H9 (cell line): ENCODE results near the gene SMARCD2. TPM values are rescaled to one million over a fixed set of nuclear protein-coding genes. Genes with fewer than 3 reads are reported as not detected.

Source experiments
- DNase-seq: peaks from one replicate; pipeline ENCODE4 v3.0.0-alpha.2; 2017
- H2AFZ ChIP-seq: one replicate; pipeline ENCODE4 v1.6.1; 2013; ENCODE audit warnings: mild to moderate bottlenecking, low read length, control low read depth, moderate library complexity
- H2AK5ac ChIP-seq: 2 replicates; pipeline ENCODE4 v1.6.1; 2013; ENCODE audit warnings: low read length, control low read depth, mixed read lengths; ENCODE audit not compliant: insufficient read length
- H2BK120ac ChIP-seq: one replicate; pipeline ENCODE4 v1.6.1; 2013; ENCODE audit warnings: low read depth, mild to moderate bottlenecking, low read length, control low read depth, inconsistent platforms; ENCODE audit not compliant: poor library complexity, severe bottlenecking
- H2BK12ac ChIP-seq: 2 replicates; pipeline ENCODE4 v1.6.1; 2013; ENCODE audit warnings: low read length, control low read depth, mixed read lengths, low read depth; ENCODE audit not compliant: insufficient read length
- H2BK15ac ChIP-seq: 2 replicates; pipeline ENCODE4 v1.6.1; 2013; ENCODE audit warnings: low read depth, low read length, control low read depth
- H2BK20ac ChIP-seq: one replicate; pipeline ENCODE4 v1.6.1; 2013; ENCODE audit warnings: low read depth, mild to moderate bottlenecking, low read length, control low read depth, inconsistent platforms; ENCODE audit not compliant: poor library complexity, severe bottlenecking
- H2BK5ac ChIP-seq: 2 replicates; pipeline ENCODE4 v1.6.1; 2013; ENCODE audit warnings: low read length, control low read depth, mixed read lengths; ENCODE audit not compliant: insufficient read length
- H3K14ac ChIP-seq: 2 replicates; pipeline ENCODE4 v1.6.1; 2013; ENCODE audit warnings: low read length, control low read depth; ENCODE audit not compliant: insufficient read depth
- H3K18ac ChIP-seq: 2 replicates; pipeline ENCODE4 v1.6.1; 2013; ENCODE audit warnings: low read depth, mild to moderate bottlenecking, mixed read lengths, low read length, control low read depth; ENCODE audit not compliant: insufficient read length
- H3K23ac ChIP-seq: 2 replicates; pipeline ENCODE4 v1.6.1; 2013; ENCODE audit warnings: low read length, control low read depth, mixed read lengths, low read depth; ENCODE audit not compliant: insufficient read length
- H3K23me2 ChIP-seq: 2 replicates; pipeline ENCODE4 v1.6.1; 2013; ENCODE audit warnings: low read depth, mild to moderate bottlenecking, mixed read lengths, low read length, control low read depth; ENCODE audit not compliant: insufficient read length, poor library complexity, severe bottlenecking
- H3K27ac ChIP-seq: 2 replicates; pipeline ENCODE4 v1.5.1; 2013; ENCODE audit warnings: low read length, control low read depth, mixed read lengths, low read depth; ENCODE audit not compliant: insufficient read length
- H3K27me3 ChIP-seq: 2 replicates; pipeline ENCODE4 v1.6.1; 2013; ENCODE audit warnings: low read length, control low read depth, inconsistent platforms; ENCODE audit not compliant: insufficient read depth
- H3K4ac ChIP-seq: 2 replicates; pipeline ENCODE4 v1.6.1; 2013; ENCODE audit warnings: low read depth, mild to moderate bottlenecking, control low read depth, inconsistent platforms, low read length, moderate library complexity
- H3K4me1 ChIP-seq: 2 replicates; pipeline ENCODE4 v1.6.1; 2013; ENCODE audit warnings: low read length, control low read depth, inconsistent platforms; ENCODE audit not compliant: insufficient read depth
- H3K4me2 ChIP-seq: 2 replicates; pipeline ENCODE4 v1.6.1; 2013; ENCODE audit warnings: low read length, control low read depth, mixed read lengths; ENCODE audit not compliant: insufficient read length, insufficient read depth
- H3K56ac ChIP-seq: 2 replicates; pipeline ENCODE4 v1.6.1; 2013; ENCODE audit warnings: low read depth, mild to moderate bottlenecking, mixed read lengths, low read length, control low read depth; ENCODE audit not compliant: insufficient read length
- H3K79me1 ChIP-seq: 2 replicates; pipeline ENCODE4 v1.6.1; 2013; ENCODE audit warnings: low read depth, mild to moderate bottlenecking, moderate library complexity, low read length, control low read depth, inconsistent platforms; ENCODE audit not compliant: insufficient read depth, poor library complexity, severe bottlenecking
- H3K79me2 ChIP-seq: 2 replicates; pipeline ENCODE4 v1.6.1; 2013; ENCODE audit warnings: low read length, control low read depth, inconsistent platforms; ENCODE audit not compliant: insufficient read depth
- H3K9ac ChIP-seq: 2 replicates; pipeline ENCODE4 v1.6.1; 2013; ENCODE audit warnings: low read length, control low read depth, mixed read lengths; ENCODE audit not compliant: insufficient read length; ENCODE audit errors: extremely low read depth
- H3K9me3 ChIP-seq: one replicate; pipeline ENCODE4 v1.6.1; 2013; ENCODE audit warnings: low read depth, low read length, inconsistent platforms; ENCODE audit not compliant: control insufficient read depth
- H3T11ph ChIP-seq: one replicate; pipeline ENCODE4 v1.6.1; 2013; ENCODE audit warnings: mild to moderate bottlenecking, low read length, control low read depth, inconsistent platforms
- H4K20me1 ChIP-seq: one replicate; pipeline ENCODE4 v1.6.1; 2013; ENCODE audit not compliant: control insufficient read depth, insufficient read length, insufficient read depth
- H4K5ac ChIP-seq: 2 replicates; pipeline ENCODE4 v1.6.1; 2013; ENCODE audit warnings: low read depth, mild to moderate bottlenecking, mixed read lengths, low read length, control low read depth; ENCODE audit not compliant: insufficient read length
- H4K8ac ChIP-seq: replicated peaks from 2 replicates; pipeline ENCODE4 v1.6.1; 2013; ENCODE audit warnings: low read length, control low read depth, mixed read lengths, low read depth; ENCODE audit not compliant: insufficient read length
- H4K91ac ChIP-seq: 2 replicates; pipeline ENCODE4 v1.6.1; 2013; ENCODE audit warnings: low read depth, mild to moderate bottlenecking, moderate library complexity, mixed read lengths, low read length, control low read depth; ENCODE audit not compliant: insufficient read length
- H3K27ac Mint-ChIP-seq, 3 experiments: 2 replicates in 2 of 3; 3 replicates in 1 of 3; pipeline ENCODE4 v1.8.0; 2020 to 2021; ENCODE audit warnings: mixed read lengths in 3 of 3, mild to moderate bottlenecking in 1 of 3, moderate library complexity in 1 of 3
- H3K27me3 Mint-ChIP-seq: 2 replicates; pipeline ENCODE4 v1.8.0; 2021; ENCODE audit warnings: low read depth, mild to moderate bottlenecking, moderate library complexity, mixed read lengths
- H3K36me3 Mint-ChIP-seq, 3 experiments: 2 replicates in 2 of 3; 3 replicates in 1 of 3; pipeline ENCODE4 v1.8.0; 2020 to 2021; ENCODE audit warnings: low read depth in 3 of 3, mixed read lengths in 3 of 3; ENCODE audit not compliant: insufficient read depth in 1 of 3
- H3K4me1 Mint-ChIP-seq, 2 experiments: 2 replicates each; pipeline ENCODE4 v1.8.0; 2020; ENCODE audit warnings: mixed read lengths in 2 of 2
- H3K4me3 Mint-ChIP-seq, 2 experiments: 2 replicates in 1 of 2; 3 replicates in 1 of 2; pipeline ENCODE4 v1.8.0; 2020 to 2021; ENCODE audit warnings: mild to moderate bottlenecking in 2 of 2, mixed read lengths in 2 of 2, moderate library complexity in 1 of 2
- H3K9me3 Mint-ChIP-seq, 2 experiments: 2 replicates in 1 of 2; 3 replicates in 1 of 2; pipeline ENCODE4 v1.8.0; 2020; ENCODE audit warnings: mild to moderate bottlenecking in 2 of 2, mixed read lengths in 2 of 2, moderate library complexity in 1 of 2
- CTCF ChIP-seq: fragments of 200-600 bp; sonication (generic); conservative IDR thresholded peaks from 3 replicates; pipeline ENCODE4 v1.8.0; 2021; ENCODE audit warnings: antibody characterized with exemption, mild to moderate bottlenecking
- WGBS: extraction: QIAGEN DNeasy Blood & Tissue Kit; methylation state at CpG from one replicate; pipeline ENCODE4 v1.1.7; 2013; ENCODE audit warnings: missing lambda C conversion rate, low lambda C conversion rate, mixed read lengths; ENCODE audit not compliant: insufficient read length; ENCODE audit errors: extremely low coverage; 5-methylcytosine and 5-hydroxymethylcytosine counted together
- total RNA-seq: library from RNA; stranded (reverse); gene quantifications from 2 replicates; pipeline ENCODE4 v1.2.1, GENCODE V29; 2021

Gene SMARCD2
- total RNA-seq, 1 experiment from 2014 or later, result 68.9 TPM

DNA sequence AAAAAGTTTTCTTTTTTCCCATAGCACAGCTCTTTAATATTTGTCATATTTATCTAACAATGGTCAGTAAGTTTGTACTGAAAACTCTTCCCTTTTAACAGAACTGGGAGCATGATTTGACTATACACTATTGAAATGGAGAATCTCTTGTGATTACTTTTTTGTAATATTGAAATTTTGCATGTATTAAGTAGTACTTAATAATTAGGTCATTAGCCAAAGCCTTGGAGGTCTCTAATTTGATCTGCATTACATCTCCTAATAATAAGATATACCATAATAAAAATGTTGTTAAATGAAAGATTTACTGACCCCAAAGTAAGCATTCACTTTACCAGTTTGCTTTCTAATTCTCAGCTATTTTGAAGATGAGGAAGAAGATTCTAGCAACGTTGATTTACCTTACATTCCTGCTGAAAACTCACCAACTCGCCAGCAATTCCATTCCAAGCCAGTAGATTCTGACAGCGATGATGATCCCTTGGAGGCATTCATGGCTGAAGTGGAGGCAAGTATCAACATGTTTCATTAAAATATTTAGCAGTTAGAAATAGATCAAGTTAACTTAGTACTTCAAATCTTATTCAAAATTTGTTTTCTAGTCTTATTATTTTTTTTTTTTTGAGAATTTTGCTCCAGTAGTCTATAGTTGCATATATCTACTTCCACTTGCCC lies 50.3 kb downstream of the SMARCD2 start:
- H3K9me3 Mint-ChIP-seq, result no peaks in the 10 kb centered on the region
- no peak overlapping the region for H4K8ac ChIP-seq
- no peak overlapping the region for H3K4ac ChIP-seq
- no peak overlapping the region for H3K56ac ChIP-seq
- no peaks in the 10 kb centered on the region for H3K4me1 Mint-ChIP-seq
- H3K18ac ChIP-seq, result no peak overlapping the region
- no peaks in the 10 kb centered on the region for H3K23me2 ChIP-seq
- H2BK12ac ChIP-seq, result no peak overlapping the region
- DNase-seq, result no peak
- H3K36me3 Mint-ChIP-seq, result peaks cover 36 to 89% (median 71%) of the 10 kb centered on the region in 3 experiments; a peak in 6 of 7 replicates
- H3K23ac ChIP-seq, result no peak overlapping the region
- H3K14ac ChIP-seq, result no peak overlapping the region
- H3K9me3 ChIP-seq, result no peaks in the 10 kb centered on the region
- no peaks in the 10 kb centered on the region; the same call in 1 of the 2 replicates for H3K79me2 ChIP-seq
- no peak overlapping the region for H2BK5ac ChIP-seq
- WGBS, result no CpG with 5 or more reads among the region's 3 CpGs
- H3K27ac Mint-ChIP-seq, result no peak overlapping the region
- H2BK15ac ChIP-seq, result no peak overlapping the region
- no peak overlapping the region for H4K91ac ChIP-seq
- H2AK5ac ChIP-seq, result no peak overlapping the region
- H3K4me2 ChIP-seq, result no peak overlapping the region
- no peak overlapping the region for H3T11ph ChIP-seq
- H2AFZ ChIP-seq, result no peak overlapping the region
- no peaks in the 10 kb centered on the region for H3K4me1 ChIP-seq
- H3K9ac ChIP-seq, result no peak overlapping the region
- H3K27me3 Mint-ChIP-seq, result no peaks in the 10 kb centered on the region
- H4K20me1 ChIP-seq, result no peaks in the 10 kb centered on the region
- no peak overlapping the region for H2BK120ac ChIP-seq
- TF ChIP-seq CTCF, result no peak
- H4K5ac ChIP-seq, result no peak overlapping the region
- H3K79me1 ChIP-seq, result peaks cover 13% of the 10 kb centered on the region
- no peak overlapping the region for H2BK20ac ChIP-seq
- no peak overlapping the region for H3K4me3 Mint-ChIP-seq
- no peak overlapping the region for H3K27ac ChIP-seq
- no peaks in the 10 kb centered on the region for H3K27me3 ChIP-seq
